C4-2B (cell line): ENCODE results near the gene PZP.

Source experiments
- CTCF ChIP-seq: fragments of 450-650 bp; conservative IDR thresholded peaks from 2 replicates; pipeline ENCODE4 v1.5.1; 2017; ENCODE audit warnings: mild to moderate bottlenecking
- ZFX ChIP-seq: fragments of 450-650 bp; IDR thresholded peaks from 2 replicates; pipeline ENCODE4 v1.6.1; 2017

- TF ChIP-seq CTCF, result no peak
- no peak for TF ChIP-seq ZFX
Measured at GRCh38 chr12:9244894-9245293, 36.7 kb upstream of the PZP start.
